Measurements from ENCODE around the gene MATN4.

MATN4 gene

DNA sequence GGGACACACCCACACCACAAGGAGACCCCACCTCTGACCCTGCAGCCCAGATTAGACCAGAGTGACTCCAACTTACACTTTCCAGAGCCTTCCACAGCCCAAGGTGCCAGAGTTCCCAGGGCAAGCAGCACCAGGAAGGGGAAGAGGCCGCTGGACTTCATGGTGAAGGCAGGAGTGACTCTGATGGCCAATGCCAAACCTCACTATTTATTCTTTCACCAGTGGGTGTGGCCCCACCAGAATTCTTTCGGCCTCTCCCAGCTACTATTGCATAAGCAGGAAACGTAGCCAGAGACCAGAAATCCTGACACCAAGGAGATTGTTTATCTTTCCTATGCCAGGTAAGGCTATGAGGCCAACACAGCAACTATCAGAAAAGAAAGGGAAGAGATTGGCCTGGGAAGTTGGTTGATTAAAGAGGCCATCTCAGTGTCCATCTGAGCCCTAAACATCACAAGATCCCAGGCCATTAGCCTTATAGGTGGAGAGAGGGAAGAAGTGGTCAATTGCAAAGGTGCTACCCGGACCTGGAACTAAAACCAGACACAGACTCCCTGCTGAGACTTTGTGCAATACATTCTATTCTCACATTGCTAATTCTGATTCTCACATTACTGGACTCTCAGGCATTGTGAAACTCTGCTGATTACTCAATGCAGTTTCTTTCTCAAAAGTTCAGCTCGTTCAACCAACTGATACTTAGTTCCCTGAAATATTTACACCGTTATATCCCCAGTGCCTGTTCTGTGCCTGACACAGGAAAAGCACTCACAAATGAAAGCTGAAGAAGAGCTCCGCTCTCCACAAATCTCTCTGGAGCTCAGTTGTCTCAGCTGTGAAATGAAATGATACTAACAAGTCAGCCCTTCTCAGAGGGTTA, 53.5 kb downstream of the MATN4 start, which contains the start of gene SLPI:
Gene SLPI, minus strand, starts transcription at position 182 of the 880 bp plus-strand sequence. Its CDS starts 21 bp downstream, at position 161.
- TF ChIP-seq, protein P1, sequence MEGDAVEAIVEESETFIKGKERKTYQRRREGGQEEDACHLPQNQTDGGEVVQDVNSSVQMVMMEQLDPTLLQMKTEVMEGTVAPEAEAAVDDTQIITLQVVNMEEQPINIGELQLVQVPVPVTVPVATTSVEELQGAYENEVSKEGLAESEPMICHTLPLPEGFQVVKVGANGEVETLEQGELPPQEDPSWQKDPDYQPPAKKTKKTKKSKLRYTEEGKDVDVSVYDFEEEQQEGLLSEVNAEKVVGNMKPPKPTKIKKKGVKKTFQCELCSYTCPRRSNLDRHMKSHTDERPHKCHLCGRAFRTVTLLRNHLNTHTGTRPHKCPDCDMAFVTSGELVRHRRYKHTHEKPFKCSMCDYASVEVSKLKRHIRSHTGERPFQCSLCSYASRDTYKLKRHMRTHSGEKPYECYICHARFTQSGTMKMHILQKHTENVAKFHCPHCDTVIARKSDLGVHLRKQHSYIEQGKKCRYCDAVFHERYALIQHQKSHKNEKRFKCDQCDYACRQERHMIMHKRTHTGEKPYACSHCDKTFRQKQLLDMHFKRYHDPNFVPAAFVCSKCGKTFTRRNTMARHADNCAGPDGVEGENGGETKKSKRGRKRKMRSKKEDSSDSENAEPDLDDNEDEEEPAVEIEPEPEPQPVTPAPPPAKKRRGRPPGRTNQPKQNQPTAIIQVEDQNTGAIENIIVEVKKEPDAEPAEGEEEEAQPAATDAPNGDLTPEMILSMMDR (IDR thresholded peaks at IDR 0.05; ENCODE audit: low read depth, low read length), result no peak
- no peak within 1 kb of the TSS for H3K4me3 ChIP-seq (ENCODE audit: low read depth, low read length)

DNA sequence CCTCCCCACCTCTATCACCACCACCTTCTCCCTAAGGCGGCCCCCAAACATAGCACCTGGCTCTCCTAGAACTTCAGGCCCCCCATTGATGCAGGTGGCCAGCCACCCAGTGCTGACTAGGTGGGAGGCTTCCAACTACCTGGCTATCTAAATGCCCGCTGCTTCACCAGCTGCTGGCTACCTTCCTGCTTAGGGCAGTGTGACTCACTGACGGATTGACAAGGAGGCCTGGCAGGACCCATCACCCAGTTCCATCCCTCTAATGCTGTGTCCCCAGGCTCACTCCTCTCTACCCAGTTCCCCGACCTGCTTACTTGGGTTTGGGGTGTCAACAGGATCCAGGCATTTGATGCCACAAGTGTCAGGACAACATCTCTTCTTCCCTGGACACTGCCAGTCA, 54.8 kb downstream of the MATN4 start:
- no peak overlapping the region for H3K4me3 ChIP-seq (ENCODE audit: low read depth, low read length)
- TF ChIP-seq, protein P1 (IDR thresholded peaks at IDR 0.05; ENCODE audit: low read depth, low read length), result no peak

GRCh38 chr20:45251884-45252560, 56.1 kb downstream of the MATN4 start:
- TF ChIP-seq, protein P1 (IDR thresholded peaks at IDR 0.05; ENCODE audit: low read depth, low read length), result no peak
- no peak overlapping the region for H3K4me3 ChIP-seq (ENCODE audit: low read depth, low read length)

GRCh38 chr20:45248609-45249008, 59.5 kb downstream of the MATN4 start:
- TF ChIP-seq, protein P1 (IDR thresholded peaks at IDR 0.05; ENCODE audit: low read depth, low read length), result no peak
- H3K4me3 ChIP-seq (ENCODE audit: low read depth, low read length), result no peak overlapping the region

GRCh38 chr20:45247865-45248264, 60.2 kb downstream of the MATN4 start:
- no peak overlapping the region for H3K4me3 ChIP-seq (ENCODE audit: low read depth, low read length)

DNA sequence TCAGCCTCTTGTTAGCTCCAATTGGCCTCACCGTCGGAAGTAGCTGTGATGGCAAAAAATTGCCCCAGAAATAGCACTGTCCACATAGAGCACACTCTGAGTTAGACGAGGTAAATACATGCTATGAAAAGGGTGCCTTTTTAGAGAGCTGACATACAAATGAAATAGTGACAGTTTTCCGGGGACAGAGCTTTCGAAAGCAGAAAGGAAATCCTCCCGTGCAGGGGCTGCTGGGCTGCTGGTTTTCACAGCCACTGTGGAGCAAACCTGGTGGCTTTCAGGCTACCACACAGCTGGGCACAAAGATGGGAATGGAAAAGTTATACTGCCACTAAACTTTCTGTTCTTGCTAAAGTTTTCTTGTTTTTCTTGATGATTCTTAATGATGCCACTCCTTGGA, 62.0 kb downstream of the MATN4 start:
- no peak overlapping the region for H3K4me3 ChIP-seq (ENCODE audit: low read depth, low read length)
- TF ChIP-seq, protein P1 (IDR thresholded peaks at IDR 0.05; ENCODE audit: low read depth, low read length), result no peak

More at GRCh38 chr20:45247865-45248264, 60.2 kb downstream of the MATN4 start:
- TF ChIP-seq, protein P1 (IDR thresholded peaks at IDR 0.05; ENCODE audit: low read depth, low read length), result no peak

Measured in WI38 (cell line).